22Rv1 (cell line): ENCODE measurements around the gene BEND6.
"Not testable (repeated sequence)": the region's sequence is repeated elsewhere in the genome, so short reads cannot be mapped to it uniquely, and the experiment has no call there.

Source experiments
- ZFX ChIP-seq: fragments of 450-650 bp; IDR thresholded peaks from 2 replicates; pipeline ENCODE4 v1.6.1; 2017; ENCODE audit warnings: antibody characterized with exemption, borderline replicate concordance
- TF ChIP-seq, protein P1 (sequence below): fragments of 450-650 bp; IDR thresholded peaks from 2 replicates; pipeline ENCODE4 v1.5.1; 2017; ENCODE audit warnings: mild to moderate bottlenecking

DNA sequence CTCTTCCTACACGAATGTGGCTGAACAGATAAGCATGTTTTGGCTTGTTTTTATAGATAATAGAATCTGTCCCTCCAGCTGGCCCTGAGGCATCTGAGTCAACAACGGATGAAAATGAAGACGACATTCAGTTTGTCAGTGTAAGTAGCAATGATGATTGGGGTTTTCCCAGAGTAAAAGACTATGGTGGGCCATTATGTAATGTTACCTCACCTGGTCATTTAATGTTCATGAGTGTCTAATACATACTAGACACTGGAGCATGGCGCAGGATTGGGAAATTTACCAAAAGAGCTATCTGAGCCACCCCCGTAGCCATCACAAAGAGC is 92.3 kb downstream of the BEND6 start:
- TF ChIP-seq, protein P1, sequence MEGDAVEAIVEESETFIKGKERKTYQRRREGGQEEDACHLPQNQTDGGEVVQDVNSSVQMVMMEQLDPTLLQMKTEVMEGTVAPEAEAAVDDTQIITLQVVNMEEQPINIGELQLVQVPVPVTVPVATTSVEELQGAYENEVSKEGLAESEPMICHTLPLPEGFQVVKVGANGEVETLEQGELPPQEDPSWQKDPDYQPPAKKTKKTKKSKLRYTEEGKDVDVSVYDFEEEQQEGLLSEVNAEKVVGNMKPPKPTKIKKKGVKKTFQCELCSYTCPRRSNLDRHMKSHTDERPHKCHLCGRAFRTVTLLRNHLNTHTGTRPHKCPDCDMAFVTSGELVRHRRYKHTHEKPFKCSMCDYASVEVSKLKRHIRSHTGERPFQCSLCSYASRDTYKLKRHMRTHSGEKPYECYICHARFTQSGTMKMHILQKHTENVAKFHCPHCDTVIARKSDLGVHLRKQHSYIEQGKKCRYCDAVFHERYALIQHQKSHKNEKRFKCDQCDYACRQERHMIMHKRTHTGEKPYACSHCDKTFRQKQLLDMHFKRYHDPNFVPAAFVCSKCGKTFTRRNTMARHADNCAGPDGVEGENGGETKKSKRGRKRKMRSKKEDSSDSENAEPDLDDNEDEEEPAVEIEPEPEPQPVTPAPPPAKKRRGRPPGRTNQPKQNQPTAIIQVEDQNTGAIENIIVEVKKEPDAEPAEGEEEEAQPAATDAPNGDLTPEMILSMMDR: not testable (repeated sequence)
- not testable (repeated sequence) for TF ChIP-seq ZFX
